Endothelial cell of umbilical vein (primary cell): ENCODE data around the gene DMRTB1. TPM values are rescaled to one million over a fixed set of nuclear protein-coding genes. Genes with fewer than 3 reads are reported as not detected.

ENCODE experiments used
- BruUV-seq: library from RNA; stranded (reverse); fragments of 400-500 nt; replicated peaks from 2 replicates; lab custom pipeline; 2021; lab: Mats Ljungman, UMichigan
- CTCF ChIA-PET: fragments of 300-600, 350-600 bp; sonication (Branson Sonifier 250); formaldehyde crosslinking; loops from one replicate; lab custom pipeline; 2021; ENCODE audit warnings: antibody characterized with exemption, inconsistent platforms; lab: Charles Lee
- POLR2A ChIA-PET: fragments of 300-600, 350-600 bp; sonication (Branson Sonifier 250); formaldehyde crosslinking; loops from one replicate; lab custom pipeline; 2021; ENCODE audit warnings: antibody characterized with exemption, inconsistent platforms; lab: Charles Lee
- DNase-seq: peaks from one replicate; pipeline ENCODE4 v3.0.0-alpha.2; 2011; ENCODE audit warnings: low read depth, low spot score
- FAIRE-seq: peaks from 2 replicates; lab custom pipeline; 2011; peaks lifted over from hg19 to GRCh38; lab: Jason Lieb, UNC
- H2AFZ ChIP-seq: 2 replicates; pipeline ENCODE4 v1.6.0; 2012; ENCODE audit warnings: low read depth, low read length, control low read depth, inconsistent platforms
- H3K27ac ChIP-seq: 2 replicates; pipeline ENCODE4 v1.5.1; 2011; ENCODE audit warnings: low read depth, mild to moderate bottlenecking, control low read depth, low read length, moderate library complexity; ENCODE audit not compliant: insufficient read depth
- H3K27me3 ChIP-seq, 2 experiments: 2 replicates each; pipeline versions ENCODE4 v1.6.0 to v1.6.1; 2011; ENCODE audit warnings: low read length in 2 of 2, mixed read lengths in 1 of 2; ENCODE audit not compliant: control insufficient read depth in 2 of 2, insufficient read depth in 2 of 2
- H3K36me3 ChIP-seq, 2 experiments: 2 replicates in 1 of 2; 3 replicates in 1 of 2; pipeline ENCODE4 v1.5.1; 2011; ENCODE audit warnings: low read length in 2 of 2, mild to moderate bottlenecking in 1 of 2, moderate library complexity in 1 of 2; ENCODE audit not compliant: control insufficient read depth in 2 of 2, insufficient read depth in 2 of 2; ENCODE audit errors: extremely low read depth in 1 of 2
- H3K4me1 ChIP-seq: 3 replicates; pipeline ENCODE4 v1.5.1; 2011; ENCODE audit warnings: mild to moderate bottlenecking, low read length; ENCODE audit not compliant: control insufficient read depth, insufficient read depth; ENCODE audit errors: extremely low read depth
- H3K4me2 ChIP-seq: 2 replicates; pipeline ENCODE4 v1.6.1; 2011; ENCODE audit warnings: low read length, control low read depth, mixed read lengths; ENCODE audit not compliant: insufficient read depth
- H3K4me3 ChIP-seq, 3 experiments: fragments of 200-600 bp in 1 of 3; sonication (generic), shearing (Covaris generic) in 1 of 3; replicated peaks in 1 of 3; 2 replicates each; pipeline ENCODE4 v1.5.1; 2011 to 2016; ENCODE audit warnings: control low read depth in 3 of 3, low read length in 3 of 3, mild to moderate bottlenecking in 2 of 3, inconsistent platforms in 1 of 3, low read depth in 1 of 3, moderate library complexity in 1 of 3; ENCODE audit not compliant: insufficient read depth in 1 of 3
- H3K79me2 ChIP-seq: 2 replicates; pipeline ENCODE4 v1.6.0; 2012; ENCODE audit warnings: low read length, inconsistent platforms; ENCODE audit not compliant: control insufficient read depth, insufficient read depth
- H3K9ac ChIP-seq: replicated peaks from 2 replicates; pipeline ENCODE3; 2011; ENCODE audit warnings: low read length, control low read depth; ENCODE audit not compliant: insufficient read depth; ENCODE audit errors: extremely low read depth
- H3K9me1 ChIP-seq: replicated peaks from 3 replicates; pipeline ENCODE4 v1.6.0; 2011; ENCODE audit warnings: mild to moderate bottlenecking, low read length; ENCODE audit not compliant: control insufficient read depth, insufficient read depth; ENCODE audit errors: extremely low read depth
- H3K9me3 ChIP-seq: replicated peaks from 2 replicates; pipeline ENCODE4 v1.5.1; 2012; ENCODE audit warnings: low read length, inconsistent platforms; ENCODE audit not compliant: control insufficient read depth, insufficient read depth
- H4K20me1 ChIP-seq: replicated peaks from 2 replicates; pipeline ENCODE3; 2011; ENCODE audit warnings: mild to moderate bottlenecking, low read length; ENCODE audit not compliant: control insufficient read depth, insufficient read depth; ENCODE audit errors: extremely low read depth
- CTCF ChIP-seq, 2 donors: IDR thresholded peaks; 1 replicate in 1 of 2; 2 replicates in 1 of 2; pipeline ENCODE4 v1.5.1; 2011; ENCODE audit warnings: low read length in 2 of 2, mild to moderate bottlenecking in 2 of 2, moderate library complexity in 2 of 2, control low read depth in 1 of 2, inconsistent platforms in 1 of 2, low read depth in 1 of 2; ENCODE audit not compliant: insufficient read depth in 1 of 2; ENCODE audit errors: extremely low read depth in 1 of 2
- FOS ChIP-seq: IDR thresholded peaks from 2 replicates; pipeline ENCODE4 v1.6.1; 2011; ENCODE audit warnings: mild to moderate bottlenecking, low read length, moderate library complexity, borderline replicate concordance; ENCODE audit not compliant: insufficient read depth
- MYC ChIP-seq: IDR thresholded peaks from one replicate; pipeline ENCODE4 v1.6.1; 2011; ENCODE audit warnings: mild to moderate bottlenecking, low read depth, low read length
- POLR2A ChIP-seq: IDR thresholded peaks from 2 replicates; pipeline ENCODE4 v1.6.1; 2012; ENCODE audit warnings: low read depth, mild to moderate bottlenecking, control low read depth, low read length
- dilution Hi-C: fragments of 300-500 bp; cut with MboI; formaldehyde crosslinking; loops from one replicate; pipeline ENCODE4 v1.15.0; 2019; ENCODE audit warnings: low sequenced_read_pairs; ENCODE audit not compliant: extremely low pct_ligation_motif_present
- intact Hi-C: fragments of 100-400 bp; cut with micrococcal nuclease; formaldehyde crosslinking; loops from one replicate; pipeline ENCODE4 v1.10.0; 2022
- polyA plus RNA-seq, 4 experiments: library from polyadenylated mRNA; depleted of rRNA in 3 of 4; stranded (reverse) in 3 of 4; unstranded in 1 of 4; fragments of >200 nt; gene quantifications; 2 replicates each; pipeline versions ENCODE4 v1.2.1 to v1.2.3, GENCODE V29; 2011 to 2012; ENCODE audit warnings: missing spikeins in 1 of 4
- total RNA-seq: library from RNA; stranded (reverse); gene quantifications from 2 replicates; pipeline ENCODE4 v1.2.3, GENCODE V29; 2021

DMRTB1 gene
- total and polyA plus RNA-seq, 2 donors (not counting 3 experiments of a cell fraction or from before 2014, with no cell fraction given): not detected

GRCh38 chr1:53439337-53440207 is 19.6 kb upstream of the DMRTB1 start:
- ChIA-PET POLR2A (no interaction called here), CTCF (no interaction called here)
- dilution Hi-C loops (no loop called here), intact Hi-C loops (no loop called here)
- Histone ChIP-seq H3K9me3 (no peaks in the 10 kb centered on the region), H3K9me1 (no peaks in the 10 kb centered on the region), H3K27me3 (peaks cover 2 to 7% of the 10 kb centered on the region in 2 experiments), H3K4me2 (no peak overlapping the region), H4K20me1 (no peaks in the 10 kb centered on the region), H3K36me3 (no peaks in the 10 kb centered on the region), H3K79me2 (no peaks in the 10 kb centered on the region), H3K27ac (no peak overlapping the region), H3K9ac (no peak overlapping the region), H3K4me1 (no peaks in the 10 kb centered on the region), H2AFZ (no peak overlapping the region), H3K4me3 (no peak overlapping the region)
- DNase-seq: no peak
- BruUV-seq: no TSS peak
- TF ChIP-seq MYC (no peak), FOS (no peak), POLR2A (no peak), CTCF (IDR thresholded peaks at IDR 0.05; ENCODE audit: extremely low read depth in 1 of 2, insufficient read depth in 1 of 2, low read depth in 1 of 2, low read length in 2 of 2) (no peak)
- FAIRE-seq: no peak

- H3K9me3 ChIP-seq: no peaks in the 10 kb centered on the region
- intact Hi-C loops (no loop called here), dilution Hi-C loops (no loop called here)
- no peak overlapping the region for H2AFZ ChIP-seq
- H4K20me1 ChIP-seq: no peaks in the 10 kb centered on the region
- H3K4me3 ChIP-seq: no peak overlapping the region
- no peak overlapping the region for H3K9ac ChIP-seq
- DNase-seq (no peak), FAIRE-seq (no peak)
- no peak overlapping the region for H3K4me2 ChIP-seq
- ChIA-PET CTCF (no interaction called here), POLR2A (no interaction called here)
- no peaks in the 10 kb centered on the region for H3K9me1 ChIP-seq
- H3K36me3 ChIP-seq: no peaks in the 10 kb centered on the region
- TF ChIP-seq POLR2A: no peak
- no TSS peak for BruUV-seq
- no peaks in the 10 kb centered on the region for H3K79me2 ChIP-seq
- H3K27me3 ChIP-seq: peaks cover 0 to 7% of the 10 kb centered on the region in 2 experiments
- H3K27ac ChIP-seq: no peak overlapping the region
- H3K4me1 ChIP-seq: no peaks in the 10 kb centered on the region
Measured at GRCh38 chr1:53440633-53441032, 18.6 kb upstream of the DMRTB1 start.
